Femur (tissue), 1 donor: Measurements from ENCODE around the gene RHBDF2.
A peak's percentile ranks its signal among the peaks of the same experiment; 100 is the strongest.
"Not testable (repeated sequence)": the region's sequence is repeated elsewhere in the genome, so short reads cannot be mapped to it uniquely, and the experiment has no call there.

ENCODE experiments used
- DNase-seq: peaks from one replicate; pipeline ENCODE4 v3.0.0-alpha.2; 2017

The RHBDF2 gene

DNA sequence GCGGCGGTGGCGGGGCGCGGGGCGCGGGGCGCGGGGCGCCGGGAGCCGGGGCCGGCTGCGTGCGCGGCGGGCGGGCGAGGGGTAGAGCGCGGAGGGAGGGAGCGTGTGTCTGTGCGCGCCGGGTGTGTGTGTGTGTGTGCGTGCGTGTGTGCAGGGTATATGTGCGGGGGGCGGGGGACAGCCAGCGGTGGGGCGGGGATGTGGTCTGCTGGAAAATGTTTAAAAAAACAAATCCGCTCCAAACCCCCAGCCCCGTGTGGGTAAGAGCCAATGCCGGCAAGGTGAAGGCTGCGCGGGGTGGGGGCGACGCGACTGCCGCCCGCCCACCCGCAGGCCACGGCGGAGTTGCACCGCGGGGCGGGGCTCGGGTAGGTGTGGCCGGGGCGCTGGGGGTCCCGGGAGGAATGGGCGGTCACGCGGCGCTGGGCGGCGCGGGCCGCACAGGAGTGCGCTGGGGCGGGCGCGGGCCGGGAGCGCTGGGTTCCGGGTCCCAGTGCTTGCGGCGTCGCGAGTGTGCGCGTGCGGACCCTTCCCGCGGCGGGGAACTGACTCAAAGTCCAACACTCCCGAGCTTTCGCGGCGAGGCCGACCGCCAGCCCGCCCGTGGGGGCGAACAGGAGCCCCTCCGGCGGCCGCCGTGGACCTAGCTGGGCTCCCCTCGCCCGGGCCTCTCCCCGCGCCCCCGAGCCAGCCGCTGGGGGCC lies 36.5 kb upstream of the RHBDF2 start, which contains the start of gene CYGB:
Gene CYGB, minus strand, starts transcription at position 132 of the 703 bp plus-strand sequence. CDS start 167 bp downstream, outside the sequence.
- DNase-seq, result no peak

DNA sequence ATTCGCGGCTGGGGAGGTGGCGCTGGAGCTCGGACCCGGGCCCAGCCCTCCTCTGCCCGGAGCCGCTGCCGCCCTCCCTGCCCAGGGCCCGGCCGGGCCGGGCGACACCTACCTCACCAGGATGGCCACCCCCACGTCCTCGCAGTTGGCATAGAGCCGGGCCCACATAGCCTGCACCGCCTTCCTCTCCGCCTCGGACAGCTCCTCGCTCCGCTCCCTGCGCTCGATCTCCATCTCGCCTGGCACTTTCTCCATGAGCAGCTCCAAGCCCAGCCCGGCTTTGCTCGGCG lies 36.0 kb upstream of the RHBDF2 start:
- DNase-seq, result no peak

DNA sequence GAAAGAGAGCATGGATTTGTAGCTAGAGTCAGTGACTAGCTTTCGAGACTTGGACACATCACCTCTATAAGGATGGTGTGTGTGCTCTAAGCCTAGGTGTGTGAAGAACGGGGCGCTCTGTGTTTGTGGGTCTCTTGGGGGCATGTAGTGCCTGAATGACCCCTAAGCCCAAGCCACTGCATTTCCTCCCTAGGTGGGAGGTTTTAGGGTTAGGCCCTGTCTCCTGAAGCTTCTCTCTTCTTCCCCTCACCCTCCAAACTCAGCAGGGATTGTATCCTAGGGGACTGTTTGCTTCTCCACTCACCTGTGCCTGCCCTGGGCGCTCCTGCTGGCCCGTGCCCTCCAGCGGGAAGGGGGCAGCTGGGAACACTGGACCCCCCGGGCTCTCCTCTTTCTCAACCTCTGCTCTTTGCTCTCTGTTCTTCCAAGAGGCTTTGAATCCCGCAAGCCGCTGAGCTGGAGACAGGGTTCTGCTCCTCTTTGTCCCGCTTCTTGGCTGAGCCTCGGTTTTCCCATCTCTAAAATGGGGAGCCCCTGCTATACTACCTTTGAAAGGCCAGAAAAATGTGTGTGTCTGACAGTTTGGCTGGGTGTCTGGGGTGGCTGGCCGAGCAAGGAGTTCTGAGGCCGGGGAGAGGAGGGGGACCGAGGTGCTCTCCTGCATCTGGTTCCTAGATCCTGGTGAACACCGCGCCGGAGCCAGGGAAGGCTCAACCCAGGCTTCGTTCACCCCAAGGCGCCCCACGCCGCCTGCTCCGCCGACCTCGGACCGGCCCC lies 35.5 kb upstream of the RHBDF2 start:
- no peak for DNase-seq

DNA sequence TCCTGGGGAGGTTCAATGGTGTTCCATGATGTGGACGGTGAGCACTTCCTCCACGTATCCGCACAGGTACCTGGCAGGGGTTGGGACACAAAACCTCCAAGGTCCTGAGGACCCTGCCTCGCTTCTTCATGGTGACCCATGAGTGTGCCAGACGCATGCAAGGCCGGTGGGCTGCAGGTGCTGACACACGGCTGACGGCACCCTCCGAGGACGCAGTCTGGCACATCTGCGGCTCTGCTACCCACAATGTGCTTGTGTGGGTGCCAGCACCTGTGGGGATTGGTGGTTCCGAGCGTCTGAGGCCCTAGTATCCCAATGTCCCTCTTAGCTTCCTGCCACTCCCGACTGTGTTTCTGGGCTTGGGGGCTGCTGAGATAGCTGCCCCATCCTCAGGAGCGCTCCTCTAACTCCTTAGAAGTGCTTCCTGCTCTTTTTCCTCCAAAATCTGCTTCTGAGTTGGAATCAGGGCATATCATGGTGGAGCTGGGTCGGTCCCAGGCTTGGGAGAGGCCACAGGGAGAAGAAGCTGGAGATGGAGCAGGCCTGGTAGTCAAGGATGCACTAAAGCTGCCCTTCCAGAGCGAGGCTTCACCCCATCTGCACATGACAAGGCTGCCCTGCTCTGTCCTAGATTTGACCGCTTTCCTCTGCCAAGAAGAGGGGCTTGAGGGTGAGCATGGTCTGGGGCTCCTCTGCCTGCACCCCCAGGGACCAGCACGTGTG lies 34.7 kb upstream of the RHBDF2 start:
- no peak for DNase-seq

DNA sequence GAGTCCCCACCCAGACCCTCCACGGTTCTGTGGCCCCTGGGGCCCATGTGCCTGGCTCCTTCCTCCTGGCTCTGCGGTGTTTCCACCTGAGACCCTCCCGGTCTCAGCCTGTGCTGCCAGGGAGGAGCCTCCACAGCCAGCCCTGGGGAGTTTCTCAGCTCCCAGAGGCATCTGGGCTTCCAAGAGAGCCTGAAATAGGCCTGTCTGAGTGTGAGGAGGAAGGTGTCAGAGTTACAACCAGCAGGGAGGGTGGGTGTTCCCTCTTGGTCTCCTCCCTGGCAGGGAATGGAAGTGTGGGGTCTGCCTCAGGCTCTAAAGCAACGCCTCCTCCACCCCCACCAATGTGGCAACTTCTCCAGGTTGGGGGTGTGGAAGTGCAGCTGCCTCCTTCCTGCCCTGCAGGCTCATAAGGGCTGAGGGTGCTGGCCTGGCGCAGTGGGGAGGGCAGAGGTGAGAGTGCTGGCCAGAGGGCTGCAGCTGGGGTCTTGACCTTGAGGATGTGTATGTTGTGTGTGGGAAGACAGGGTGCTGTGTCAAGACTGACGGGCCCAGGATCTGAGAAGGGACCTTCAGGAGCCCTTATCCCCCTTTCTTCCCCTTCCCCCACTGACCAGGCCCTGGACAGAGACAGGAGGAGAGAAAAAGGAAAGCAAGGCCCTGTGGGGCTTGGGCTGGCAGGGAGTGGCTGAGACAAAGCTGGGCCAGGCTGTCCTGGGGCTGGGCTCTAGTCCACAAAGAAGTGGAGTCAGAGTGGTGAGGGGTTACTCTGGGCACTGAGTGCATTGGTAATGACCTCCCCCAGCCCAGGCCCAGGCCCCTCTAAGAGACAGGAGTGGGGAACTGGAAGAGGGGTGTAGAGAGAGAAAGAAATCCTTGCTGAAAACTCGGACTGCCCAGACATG lies 33.9 kb upstream of the RHBDF2 start:
- no peak for DNase-seq

DNA sequence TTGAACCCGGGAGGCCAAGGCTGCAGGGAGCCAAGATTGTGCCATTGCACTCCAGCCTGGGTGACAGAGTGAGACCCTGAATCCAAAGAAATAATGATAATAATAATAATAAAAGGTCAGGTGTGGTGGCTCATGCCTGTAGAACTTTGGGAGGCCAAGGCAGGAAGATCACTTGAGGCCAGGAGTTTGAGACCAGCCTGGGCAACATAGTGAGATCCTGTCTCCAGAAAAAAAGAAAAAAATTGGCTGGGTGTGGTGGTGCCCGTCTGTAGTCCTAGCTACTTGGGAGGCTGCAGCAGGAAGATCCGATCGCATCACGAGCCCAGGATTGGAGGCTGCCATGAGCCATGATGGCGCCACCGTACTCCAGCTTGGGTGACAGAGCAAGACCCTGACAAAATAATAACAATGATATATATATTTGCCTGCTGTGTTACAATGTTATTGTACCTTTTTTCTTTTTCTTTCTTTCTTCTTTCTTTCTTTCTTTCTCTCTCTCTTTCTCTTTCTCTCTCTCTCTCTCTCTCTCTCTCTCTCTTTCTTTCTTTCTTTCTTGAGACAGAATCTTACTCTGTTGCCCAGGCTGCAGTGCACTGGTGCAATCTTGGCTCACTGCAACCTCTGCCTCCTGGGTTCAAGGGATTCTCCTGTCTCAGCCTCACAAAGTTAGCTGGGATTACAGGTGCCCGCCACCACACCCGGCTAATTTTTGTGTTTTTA lies 32.6 kb upstream of the RHBDF2 start:
- DNase-seq, result not testable (repeated sequence)

DNA sequence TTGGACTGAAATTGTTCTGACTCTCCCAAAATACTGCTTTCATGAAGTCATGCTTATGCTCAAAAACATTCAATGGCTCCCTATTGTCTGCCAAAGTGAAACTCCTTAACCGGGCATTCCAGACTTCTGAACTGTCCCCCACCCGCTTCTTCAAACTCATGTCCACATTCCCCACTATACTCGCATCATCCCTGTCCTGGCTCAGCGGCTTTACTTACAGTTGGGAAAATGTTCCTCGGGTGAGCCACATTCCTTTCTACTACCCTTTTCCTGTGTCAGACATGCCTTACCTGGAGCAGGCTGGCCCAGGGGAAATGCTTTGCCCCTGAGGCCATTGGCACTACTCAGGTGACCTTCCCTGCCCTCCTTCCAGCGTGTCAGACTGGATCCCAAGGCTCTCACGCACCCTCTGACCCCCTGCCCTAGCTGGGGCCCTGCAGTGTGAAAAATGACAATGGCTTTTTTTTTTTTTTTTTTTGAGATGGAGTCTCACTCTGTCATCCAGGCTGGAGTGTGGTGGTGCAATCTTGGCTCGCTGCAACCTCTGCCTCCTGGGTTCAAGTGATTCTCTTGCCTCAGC lies 30.9 kb upstream of the RHBDF2 start:
- no peak for DNase-seq

DNA sequence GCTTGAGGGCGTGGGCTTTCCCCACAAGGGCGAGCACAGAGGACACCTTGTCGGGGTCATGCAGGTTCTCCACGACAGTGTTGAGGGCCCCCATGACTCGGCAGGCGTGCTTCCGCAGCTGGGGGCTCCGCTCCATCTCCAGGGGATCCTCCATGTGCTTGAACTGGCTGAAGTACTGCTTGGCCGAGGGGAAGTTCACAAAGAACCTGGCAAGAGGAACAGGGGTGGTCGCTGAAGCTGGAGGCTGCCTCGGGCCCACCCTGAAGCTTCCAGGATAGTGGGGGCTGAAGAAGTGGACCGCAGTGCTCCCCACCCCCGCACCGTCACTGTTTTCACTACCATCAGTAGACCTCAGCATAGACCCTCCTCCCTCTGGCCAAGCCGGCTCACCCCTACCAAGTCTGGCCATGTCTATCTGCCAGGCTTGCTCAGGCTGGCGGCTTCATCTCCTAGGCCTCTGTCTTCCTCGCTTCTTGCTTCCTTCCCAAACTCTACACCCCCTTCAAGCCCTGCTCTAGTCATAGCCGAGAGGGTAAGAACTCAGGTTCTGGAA lies 30.3 kb upstream of the RHBDF2 start:
- no peak for DNase-seq

DNA sequence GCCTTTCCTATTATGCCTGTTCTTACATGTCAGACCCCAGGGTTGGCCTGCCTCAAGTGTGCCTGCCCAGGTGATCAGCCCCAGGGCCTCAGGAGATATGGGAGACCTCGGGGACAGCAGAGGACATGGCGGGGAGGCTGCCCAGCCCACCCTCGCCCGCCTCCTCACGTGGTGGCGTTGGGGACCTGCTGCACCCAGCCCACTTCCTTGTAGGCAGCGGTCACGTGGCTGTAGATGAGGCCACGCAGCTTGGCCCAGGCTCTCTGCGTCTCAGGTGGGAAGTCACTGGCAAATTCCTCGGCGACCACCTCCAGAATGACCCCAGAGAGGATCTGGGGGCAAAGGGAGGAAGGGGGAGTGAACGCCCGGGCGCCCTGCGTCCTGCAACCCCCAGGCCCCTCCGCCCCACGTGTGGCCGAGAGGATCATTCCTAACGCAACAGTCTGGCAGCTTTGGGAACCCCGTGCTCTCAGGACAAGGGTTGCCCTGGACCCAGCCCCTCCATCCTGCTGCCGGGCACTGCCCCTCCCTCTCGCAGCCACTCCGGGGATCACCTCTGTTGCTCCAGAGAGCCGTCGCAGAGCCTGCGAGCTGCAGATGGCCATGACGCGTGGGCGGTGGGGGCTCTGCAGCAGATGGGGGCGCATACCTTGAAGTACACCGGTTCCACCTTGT lies 29.7 kb upstream of the RHBDF2 start:
- DNase-seq, result no peak

DNA sequence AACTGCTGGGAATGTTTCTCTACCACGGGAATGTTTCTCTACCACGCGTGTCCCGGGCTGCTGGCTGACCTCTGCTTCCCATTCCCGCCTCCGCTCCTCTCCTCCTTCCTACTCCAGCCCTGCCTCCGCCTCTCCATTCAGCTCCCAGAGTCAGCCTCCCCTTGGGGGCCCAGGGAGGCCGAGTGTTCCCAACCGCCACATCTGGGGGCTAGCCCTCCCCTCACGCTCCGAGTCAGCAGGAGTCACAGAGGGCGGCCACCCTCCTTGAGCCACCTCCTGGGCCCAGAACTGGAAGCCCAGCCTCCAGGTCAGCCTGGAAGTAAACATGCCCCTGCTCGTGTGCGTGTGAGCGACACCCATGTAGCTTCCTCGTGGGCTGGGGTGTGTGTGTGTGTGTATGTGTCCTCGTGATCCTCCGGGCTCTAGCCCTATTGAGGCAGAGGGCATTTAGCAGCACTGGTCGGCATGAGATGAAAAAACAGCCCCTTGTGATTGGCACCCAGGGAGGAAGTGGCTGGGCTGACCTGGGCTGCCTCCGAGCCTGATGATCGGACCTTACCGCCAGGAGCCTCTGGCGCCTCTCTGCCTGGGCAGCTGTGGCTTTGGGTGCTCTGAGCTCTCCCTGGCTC lies 29.0 kb upstream of the RHBDF2 start:
- DNase-seq, result peak; percentile 89

DNA sequence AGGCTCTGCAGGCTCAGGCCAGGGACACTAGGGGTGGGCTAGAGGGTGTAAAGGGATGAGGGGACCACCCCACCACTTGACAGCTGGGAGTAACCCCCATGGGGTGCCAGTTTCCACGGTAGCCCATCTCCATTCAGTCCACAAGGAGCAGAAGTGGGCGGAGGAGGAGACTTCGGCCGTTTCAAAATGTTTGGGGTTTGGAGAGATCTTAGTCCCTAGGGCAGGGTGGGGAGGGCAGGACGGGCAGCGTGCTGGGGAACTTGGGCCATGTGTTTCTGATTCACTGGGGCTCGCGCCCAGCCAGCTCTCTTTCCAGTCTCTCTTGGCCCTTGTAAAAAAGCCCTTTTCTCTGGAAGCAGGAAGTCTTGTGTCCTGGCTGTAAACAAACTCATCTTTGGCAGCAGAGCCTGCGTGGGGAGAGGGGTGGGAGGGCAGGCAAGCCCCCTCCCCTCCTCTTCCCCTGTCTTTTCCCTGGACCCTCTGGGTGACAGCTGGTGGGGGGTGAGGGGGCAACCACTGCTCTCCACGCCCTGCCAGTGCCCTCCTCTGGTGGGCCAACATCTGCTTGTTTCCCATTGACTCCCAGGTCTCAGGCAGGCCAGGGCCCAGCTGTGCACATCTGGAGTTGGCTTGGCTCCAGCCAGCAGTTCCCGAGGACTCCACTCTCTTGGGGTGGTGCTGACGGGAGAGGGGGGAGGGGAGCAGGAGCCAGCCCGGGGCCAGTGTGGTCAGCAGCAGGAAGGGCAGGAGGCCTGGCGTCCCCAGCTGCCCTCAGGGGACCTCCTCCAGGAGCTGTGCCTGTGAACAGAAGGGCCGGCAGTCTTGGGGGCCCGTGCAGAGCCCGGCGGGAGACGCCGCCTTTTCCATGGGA lies 28.2 kb upstream of the RHBDF2 start:
- peak; percentile 91 for DNase-seq

DNA sequence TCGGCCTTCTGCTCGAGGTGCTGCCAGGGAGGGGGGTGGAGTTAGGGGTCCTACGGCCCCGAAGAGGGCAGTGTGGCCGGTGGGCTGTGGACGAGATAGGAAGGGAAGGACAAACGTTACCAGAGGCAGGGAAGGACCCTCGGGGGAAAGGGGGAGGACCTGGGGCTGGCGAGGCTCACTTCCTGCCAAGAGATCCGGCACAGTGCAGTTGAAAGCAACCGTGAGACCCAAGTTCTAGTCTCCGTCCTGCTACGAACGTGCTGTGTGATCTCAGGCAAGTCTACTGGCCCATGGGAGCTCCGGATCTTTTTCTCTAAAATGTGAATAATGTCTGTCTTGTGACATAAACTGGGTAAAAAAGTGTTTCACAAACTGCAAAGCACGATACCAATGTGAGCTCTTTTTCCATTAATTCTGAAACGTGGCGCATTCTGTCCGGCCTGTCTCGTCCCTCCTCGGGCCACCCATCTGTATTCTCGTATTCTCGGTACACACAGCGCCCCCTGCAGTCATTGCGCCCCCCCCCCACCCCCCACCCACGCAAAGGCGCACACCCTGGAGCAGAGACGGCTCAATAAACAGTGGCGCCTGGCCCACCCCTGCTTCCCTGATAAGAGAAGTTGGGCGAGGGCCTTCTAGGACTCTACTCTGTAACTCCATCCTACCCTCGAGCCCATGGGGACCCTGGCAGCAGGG lies 27.5 kb upstream of the RHBDF2 start:
- peak; percentile 63 for DNase-seq

DNA sequence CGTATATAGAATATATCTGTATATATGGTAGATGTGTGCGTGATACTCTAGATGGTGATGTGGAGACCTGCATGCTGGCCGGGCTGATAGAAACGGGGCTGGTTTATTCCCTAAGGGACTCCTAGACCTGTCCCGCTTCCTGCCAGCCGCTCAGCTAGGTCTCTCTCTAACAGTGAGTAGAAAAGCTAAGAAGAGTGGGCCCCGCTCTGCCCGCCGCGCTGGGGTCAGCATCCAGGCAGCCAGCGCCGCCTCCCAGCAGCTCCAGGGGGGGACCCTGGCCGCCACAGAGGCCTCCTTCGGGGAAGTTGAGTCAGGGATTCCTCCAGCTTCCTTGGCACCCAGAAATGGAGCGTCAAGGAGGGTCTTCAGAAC lies 26.9 kb upstream of the RHBDF2 start:
- no peak for DNase-seq

DNA sequence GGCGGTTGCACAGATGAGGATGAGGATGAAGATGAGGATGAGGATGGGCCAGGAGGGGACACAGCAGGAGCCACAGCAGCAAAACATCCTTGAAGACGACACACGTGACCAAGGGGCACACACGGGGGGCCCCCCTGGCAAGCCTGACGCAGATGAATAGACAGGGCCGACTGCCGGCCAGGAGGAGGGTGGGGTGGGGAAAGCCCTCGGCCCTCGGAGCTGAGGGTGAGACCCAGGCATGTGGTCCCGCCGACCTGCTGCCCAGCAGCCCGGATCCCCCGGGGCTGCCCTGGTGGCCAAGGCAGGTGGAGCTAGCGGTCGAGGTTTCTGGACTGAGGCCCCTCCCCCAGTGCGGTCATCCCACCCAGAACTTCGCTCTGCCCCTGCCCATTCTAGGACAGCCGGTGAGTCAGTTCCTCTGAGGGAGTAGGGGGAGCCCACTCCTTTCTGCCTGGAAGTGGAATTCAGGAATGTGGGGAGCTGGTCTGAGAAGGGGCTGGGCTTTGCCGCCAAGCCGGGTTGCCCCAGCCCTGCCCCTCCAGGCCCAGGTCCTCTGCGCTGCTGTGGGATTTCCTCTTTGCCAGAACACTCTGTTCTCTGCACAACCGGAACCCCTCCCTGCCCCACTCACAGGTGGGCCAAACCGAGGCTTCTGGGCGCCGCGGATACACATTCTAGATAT lies 26.3 kb upstream of the RHBDF2 start:
- peak; percentile 80 for DNase-seq

DNA sequence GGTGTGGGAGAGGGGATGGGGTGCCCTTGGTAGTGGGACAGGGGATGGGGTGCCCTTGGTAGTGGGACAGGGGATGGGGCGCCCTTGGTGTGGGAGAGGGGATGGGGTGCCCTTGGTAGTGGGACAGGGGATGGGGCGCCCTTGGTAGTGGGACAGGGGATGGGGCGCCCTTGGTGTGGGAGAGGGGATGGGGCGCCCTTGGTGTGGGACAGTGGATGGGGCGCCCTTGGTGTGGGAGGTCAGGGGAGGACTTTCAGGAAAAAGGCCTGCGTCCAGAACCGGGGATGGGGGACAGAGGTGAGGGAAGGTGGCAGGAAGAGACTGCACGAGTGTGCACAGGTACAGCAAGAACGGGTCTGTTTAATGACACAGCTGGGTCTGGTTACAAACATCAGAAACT lies 25.8 kb upstream of the RHBDF2 start:
- not testable (repeated sequence) for DNase-seq

DNA sequence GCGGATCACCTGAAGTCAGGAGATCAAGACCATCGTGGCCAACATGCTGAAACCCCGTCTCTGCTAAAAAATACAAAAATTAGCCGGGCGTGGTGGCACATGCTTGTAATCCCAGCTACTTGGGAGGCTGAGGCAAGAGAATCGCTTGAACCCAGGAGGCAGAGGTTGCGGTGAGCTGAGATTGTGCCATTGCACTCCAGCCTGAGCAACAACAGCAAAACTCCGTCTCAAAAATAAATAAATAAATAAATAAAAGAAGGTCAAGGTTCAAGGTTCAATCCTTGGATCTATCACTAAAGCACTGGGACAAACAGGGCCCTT lies 24.2 kb upstream of the RHBDF2 start:
- DNase-seq, result not testable (repeated sequence)

DNA sequence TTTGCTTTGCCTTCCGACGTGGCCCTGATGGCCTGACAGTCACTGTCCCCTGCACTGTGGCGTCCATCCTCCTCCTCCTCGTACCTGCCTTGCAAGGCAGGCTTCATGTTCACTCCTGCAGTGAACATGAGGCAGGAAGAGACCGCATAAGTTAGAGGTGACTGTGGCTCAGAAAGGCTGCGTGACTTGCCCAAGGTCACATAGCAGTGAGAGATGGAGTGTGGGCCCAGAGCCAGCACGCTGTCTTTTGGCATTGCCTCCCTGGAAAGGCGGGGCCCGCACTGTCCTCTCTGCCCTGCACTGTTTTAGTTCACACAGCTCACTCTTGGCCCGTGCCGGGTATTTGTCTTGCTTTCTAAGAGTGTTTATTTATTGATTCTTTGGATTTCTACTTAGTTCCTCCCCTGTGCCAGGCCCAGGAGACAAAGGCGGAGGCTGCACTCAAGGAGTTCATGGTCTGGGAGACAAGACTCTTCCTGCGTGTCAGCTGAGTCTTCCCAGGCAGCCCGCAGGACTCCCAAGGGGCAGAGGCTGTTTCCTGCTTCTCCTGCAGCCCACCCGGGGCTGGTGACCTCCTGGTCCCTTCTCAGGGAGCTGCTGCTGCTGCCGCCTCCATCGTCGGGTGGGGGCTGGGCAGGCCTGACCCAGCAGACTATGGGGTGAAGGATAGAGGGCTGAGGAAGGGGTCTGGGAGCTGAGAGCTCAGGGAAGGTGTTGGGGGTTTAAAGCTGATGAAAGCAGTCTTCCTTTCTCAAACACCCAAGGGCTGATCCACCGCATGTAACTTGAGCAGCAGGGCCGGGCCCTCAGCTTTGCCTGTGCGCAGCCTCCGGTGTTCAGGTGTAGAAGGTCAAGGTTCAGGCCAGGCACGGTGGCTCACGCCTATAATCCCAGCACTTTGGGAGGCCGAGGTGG lies 23.6 kb upstream of the RHBDF2 start:
- no peak for DNase-seq
